Measurements from ENCODE around the gene PXDN.

DNA sequence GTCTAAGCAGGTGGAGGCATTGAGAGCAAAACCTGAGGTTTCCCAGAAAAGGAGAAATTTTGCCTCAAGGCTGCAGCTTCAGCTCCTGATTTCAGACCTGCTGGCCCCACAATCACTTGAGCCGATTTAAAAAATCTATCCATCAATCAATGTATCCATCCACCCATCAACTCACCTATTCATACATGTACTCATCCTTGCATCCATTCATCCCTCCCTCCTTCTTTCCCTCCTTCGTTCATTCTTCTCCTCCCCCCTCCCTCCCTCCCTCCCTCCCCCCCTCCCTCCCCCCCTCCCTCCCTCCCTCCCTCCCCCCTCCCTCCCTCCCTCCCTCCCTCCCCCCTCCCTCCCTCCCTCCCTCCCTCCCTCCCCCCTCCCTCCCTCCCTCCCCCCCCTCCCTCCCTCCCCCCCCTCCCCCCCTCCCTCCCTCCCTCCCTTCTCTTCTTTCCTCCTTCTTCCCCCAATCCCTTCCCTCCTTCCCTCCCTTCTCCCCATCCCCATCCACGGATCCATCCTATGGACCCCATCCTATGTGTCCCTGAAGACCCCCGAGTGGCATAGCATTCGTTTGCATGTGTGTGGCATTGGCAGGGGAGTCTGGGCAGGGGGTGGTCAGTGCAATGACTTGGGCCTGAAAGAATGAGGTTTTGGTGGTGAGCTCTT, 6.1 kb upstream of the PXDN start:
- TF ChIP-seq, protein P1, sequence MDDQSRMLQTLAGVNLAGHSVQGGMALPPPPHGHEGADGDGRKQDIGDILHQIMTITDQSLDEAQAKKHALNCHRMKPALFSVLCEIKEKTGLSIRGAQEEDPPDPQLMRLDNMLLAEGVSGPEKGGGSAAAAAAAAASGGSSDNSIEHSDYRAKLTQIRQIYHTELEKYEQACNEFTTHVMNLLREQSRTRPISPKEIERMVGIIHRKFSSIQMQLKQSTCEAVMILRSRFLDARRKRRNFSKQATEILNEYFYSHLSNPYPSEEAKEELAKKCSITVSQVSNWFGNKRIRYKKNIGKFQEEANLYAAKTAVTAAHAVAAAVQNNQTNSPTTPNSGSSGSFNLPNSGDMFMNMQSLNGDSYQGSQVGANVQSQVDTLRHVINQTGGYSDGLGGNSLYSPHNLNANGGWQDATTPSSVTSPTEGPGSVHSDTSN (CRISPR knock-in tag; IDR thresholded peaks at IDR 0.05): no peak
- TF ChIP-seq KLF16 (tag by site-specific recombination; IDR thresholded peaks at IDR 0.05): no peak

Data from HEK293 (cell line).